Keratinocyte (primary cell): ENCODE data around the gene NCAPG. TPM values are rescaled to one million over a fixed set of nuclear protein-coding genes. Genes with fewer than 3 reads are reported as not detected.

Experiments
- DNase-seq: peaks from one replicate; pipeline ENCODE4 v3.0.0-alpha.2; 2011; ENCODE audit warnings: low read depth, missing footprints, low spot score
- FAIRE-seq: peaks from 2 replicates; lab custom pipeline; 2011; peaks lifted over from hg19 to GRCh38; lab: Jason Lieb, UNC
- H2AFZ ChIP-seq: 2 replicates; pipeline ENCODE4 v1.6.0; 2012; ENCODE audit warnings: low read length, control low read depth, inconsistent platforms; ENCODE audit not compliant: control insufficient read depth
- H3K27ac ChIP-seq: 2 replicates; pipeline ENCODE4 v1.5.1; 2011; ENCODE audit warnings: low read length; ENCODE audit not compliant: control insufficient read depth, insufficient read depth
- H3K27me3 ChIP-seq: 3 replicates; pipeline ENCODE4 v1.6.0; 2011; ENCODE audit warnings: low read length; ENCODE audit not compliant: control insufficient read depth, insufficient read depth; ENCODE audit errors: extremely low read depth
- H3K36me3 ChIP-seq, 2 experiments: 2 replicates in 1 of 2; 3 replicates in 1 of 2; pipeline ENCODE4 v1.5.1; 2011; ENCODE audit warnings: low read length in 2 of 2, mild to moderate bottlenecking in 1 of 2; ENCODE audit not compliant: control insufficient read depth in 2 of 2, insufficient read depth in 2 of 2; ENCODE audit errors: extremely low read depth in 1 of 2
- H3K4me1 ChIP-seq: 3 replicates; pipeline ENCODE4 v1.5.1; 2011; ENCODE audit warnings: low read length; ENCODE audit not compliant: control insufficient read depth, insufficient read depth; ENCODE audit errors: extremely low read depth
- H3K4me2 ChIP-seq: 3 replicates; pipeline ENCODE4 v1.6.0; 2011; ENCODE audit warnings: low read depth, low read length; ENCODE audit not compliant: control insufficient read depth, insufficient read depth; ENCODE audit errors: extremely low read depth
- H3K4me3 ChIP-seq, 3 experiments: fragments of 200-600 bp in 1 of 3; sonication (generic) in 1 of 3; 2 replicates in 2 of 3; 3 replicates in 1 of 3; pipeline ENCODE4 v1.5.1; 2011 to 2016; ENCODE audit warnings: low read length in 3 of 3, mild to moderate bottlenecking in 3 of 3, control low read depth in 2 of 3, inconsistent platforms in 1 of 3, low read depth in 1 of 3, mixed read lengths in 1 of 3, mixed run types in 1 of 3, moderate library complexity in 1 of 3; ENCODE audit not compliant: control insufficient read depth in 2 of 3, insufficient read depth in 2 of 3; ENCODE audit errors: extremely low read depth in 1 of 3
- H3K79me2 ChIP-seq: 2 replicates; pipeline ENCODE4 v1.6.0; 2012; ENCODE audit warnings: low read length; ENCODE audit not compliant: control insufficient read depth, insufficient read depth
- H3K9ac ChIP-seq: 3 replicates; pipeline ENCODE4 v1.6.0; 2011; ENCODE audit warnings: low read length; ENCODE audit not compliant: control insufficient read depth, insufficient read depth; ENCODE audit errors: extremely low read depth
- H3K9me1 ChIP-seq: 3 replicates; pipeline ENCODE4 v1.6.0; 2011; ENCODE audit warnings: low read length; ENCODE audit not compliant: control insufficient read depth, insufficient read depth; ENCODE audit errors: extremely low read depth
- H3K9me3 ChIP-seq: 2 replicates; pipeline ENCODE4 v1.5.1; 2012; ENCODE audit warnings: low read depth, low read length; ENCODE audit not compliant: control insufficient read depth
- H4K20me1 ChIP-seq: 3 replicates; pipeline ENCODE4 v1.6.0; 2011; ENCODE audit warnings: low read length; ENCODE audit not compliant: control insufficient read depth, insufficient read depth; ENCODE audit errors: extremely low read depth
- EZH2 ChIP-seq: IDR thresholded peaks from one replicate; pipeline ENCODE4 v1.6.1; 2012; ENCODE audit warnings: inconsistent platforms, mild to moderate bottlenecking, low read length, moderate library complexity
- dilution Hi-C: fragments of 300-500 bp; cut with MboI; formaldehyde crosslinking; loops from one replicate; pipeline ENCODE4 v1.7.0; 2020; ENCODE audit warnings: low sequenced_read_pairs; ENCODE audit not compliant: extremely low pct_ligation_motif_present
- polyA plus RNA-seq, 5 experiments: library from polyadenylated mRNA; depleted of rRNA in 3 of 5; stranded (reverse) in 3 of 5; stranded (forward) in 1 of 5; unstranded in 1 of 5; fragments of >200 nt; gene quantifications; 1 replicate in 1 of 5; 2 replicates in 3 of 5; 3 replicates in 1 of 5; pipeline versions ENCODE4 v1.2.1 to v1.2.3, GENCODE V29; 2011 to 2012; ENCODE audit warnings: missing spikeins in 2 of 5, low read depth in 1 of 5, low replicate concordance in 1 of 5
- TF ChIP-seq, protein P1 (sequence below), 3 experiments: IDR thresholded peaks in 1 of 3; conservative IDR thresholded peaks in 1 of 3; optimal IDR thresholded peaks in 1 of 3; 2 replicates in 2 of 3; 3 replicates in 1 of 3; pipeline versions ENCODE3 to v1.5.1; 2011; ENCODE audit warnings: low read length in 3 of 3, mild to moderate bottlenecking in 3 of 3, moderate library complexity in 2 of 3, control low read depth in 1 of 3, inconsistent platforms in 1 of 3; ENCODE audit not compliant: insufficient read depth in 2 of 3; ENCODE audit errors: extremely low read depth in 1 of 3

NCAPG gene
- polyA plus RNA-seq, 1 donor (not counting 4 experiments of a cell fraction or from before 2014, with no cell fraction given): 18.0 TPM

DNA sequence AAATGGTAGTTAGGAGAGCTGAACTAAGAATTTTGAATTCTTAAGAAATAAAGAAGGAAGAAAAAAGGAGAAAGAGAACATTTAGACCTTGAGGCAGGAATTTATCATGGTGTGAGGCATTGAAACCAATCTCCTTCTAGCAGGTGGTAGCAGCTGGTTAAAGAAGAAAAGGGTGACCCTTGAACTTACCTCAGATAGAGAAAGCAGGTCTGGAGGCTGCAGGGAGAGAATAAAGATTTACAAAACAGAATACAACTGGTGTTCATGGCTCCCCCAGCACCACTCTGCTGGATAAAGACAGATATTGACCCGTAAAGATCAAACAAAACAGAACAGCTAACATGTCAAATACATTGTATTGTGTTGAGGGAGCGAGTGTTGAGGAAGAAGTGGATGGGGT, 56.0 kb downstream of the NCAPG start:
- Histone ChIP-seq H3K9me3 (no peaks in the 10 kb centered on the region), H2AFZ (no peak overlapping the region), H3K79me2 (no peaks in the 10 kb centered on the region), H3K4me3 (no peak overlapping the region), H3K9me1 (no peaks in the 10 kb centered on the region), H3K9ac (no peak overlapping the region), H4K20me1 (no peaks in the 10 kb centered on the region), H3K4me1 (no peaks in the 10 kb centered on the region), H3K27ac (no peak overlapping the region), H3K27me3 (no peaks in the 10 kb centered on the region), H3K4me2 (no peak overlapping the region), H3K36me3 (no peaks in the 10 kb centered on the region)
- TF ChIP-seq, protein P1, sequence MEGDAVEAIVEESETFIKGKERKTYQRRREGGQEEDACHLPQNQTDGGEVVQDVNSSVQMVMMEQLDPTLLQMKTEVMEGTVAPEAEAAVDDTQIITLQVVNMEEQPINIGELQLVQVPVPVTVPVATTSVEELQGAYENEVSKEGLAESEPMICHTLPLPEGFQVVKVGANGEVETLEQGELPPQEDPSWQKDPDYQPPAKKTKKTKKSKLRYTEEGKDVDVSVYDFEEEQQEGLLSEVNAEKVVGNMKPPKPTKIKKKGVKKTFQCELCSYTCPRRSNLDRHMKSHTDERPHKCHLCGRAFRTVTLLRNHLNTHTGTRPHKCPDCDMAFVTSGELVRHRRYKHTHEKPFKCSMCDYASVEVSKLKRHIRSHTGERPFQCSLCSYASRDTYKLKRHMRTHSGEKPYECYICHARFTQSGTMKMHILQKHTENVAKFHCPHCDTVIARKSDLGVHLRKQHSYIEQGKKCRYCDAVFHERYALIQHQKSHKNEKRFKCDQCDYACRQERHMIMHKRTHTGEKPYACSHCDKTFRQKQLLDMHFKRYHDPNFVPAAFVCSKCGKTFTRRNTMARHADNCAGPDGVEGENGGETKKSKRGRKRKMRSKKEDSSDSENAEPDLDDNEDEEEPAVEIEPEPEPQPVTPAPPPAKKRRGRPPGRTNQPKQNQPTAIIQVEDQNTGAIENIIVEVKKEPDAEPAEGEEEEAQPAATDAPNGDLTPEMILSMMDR (optimal IDR thresholded peaks at IDR 0.05 in 1 of 3, IDR thresholded peaks at IDR 0.05 in 1 of 3, conservative IDR thresholded peaks at IDR 0.05 in 1 of 3; ENCODE audit: extremely low read depth in 1 of 3, insufficient read depth in 2 of 3, low read length in 3 of 3): no peak
- no peak for TF ChIP-seq EZH2
- dilution Hi-C loops: no loop called here
- no peak for FAIRE-seq
- DNase-seq: no peak

DNA sequence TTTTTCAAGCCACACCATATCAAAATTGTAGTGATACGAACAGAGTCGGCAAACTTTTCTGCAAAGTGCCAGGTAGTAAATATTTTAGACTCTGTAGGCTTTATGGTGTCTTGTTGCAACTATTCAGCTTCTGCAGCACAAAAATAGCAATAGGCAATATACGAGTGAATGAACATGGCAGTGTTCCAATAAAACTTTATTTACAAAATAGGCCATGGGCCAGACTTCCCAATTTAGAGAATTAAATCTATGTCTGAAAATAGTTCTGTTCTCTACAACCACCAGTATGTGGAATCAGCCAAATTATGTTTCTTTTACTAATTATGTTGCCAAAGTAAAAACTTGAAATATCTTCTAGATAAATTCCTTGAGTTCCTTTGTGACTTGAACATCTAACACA, 56.5 kb downstream of the NCAPG start:
- no peaks in the 10 kb centered on the region for H3K9me1 ChIP-seq
- H4K20me1 ChIP-seq: no peaks in the 10 kb centered on the region
- no peaks in the 10 kb centered on the region for H3K79me2 ChIP-seq
- H3K36me3 ChIP-seq: no peaks in the 10 kb centered on the region
- H3K9me3 ChIP-seq: no peaks in the 10 kb centered on the region
- dilution Hi-C loops: no loop called here
- H3K27me3 ChIP-seq: no peaks in the 10 kb centered on the region
- no peak overlapping the region for H3K4me2 ChIP-seq
- no peak overlapping the region for H3K27ac ChIP-seq
- H2AFZ ChIP-seq: no peak overlapping the region
- FAIRE-seq: no peak
- TF ChIP-seq, protein P1 (optimal IDR thresholded peaks at IDR 0.05 in 1 of 3, IDR thresholded peaks at IDR 0.05 in 1 of 3, conservative IDR thresholded peaks at IDR 0.05 in 1 of 3; ENCODE audit: extremely low read depth in 1 of 3, insufficient read depth in 2 of 3, low read length in 3 of 3): no peak
- TF ChIP-seq EZH2: no peak
- no peaks in the 10 kb centered on the region for H3K4me1 ChIP-seq
- H3K9ac ChIP-seq: no peak overlapping the region
- H3K4me3 ChIP-seq: no peak overlapping the region
- DNase-seq: no peak
